ENCODE results near the gene GAS2L2. TPM values are rescaled to one million over a fixed set of nuclear protein-coding genes. Genes with fewer than 3 reads are reported as not detected.
A peak's percentile ranks its signal among the peaks of the same experiment; 100 is the strongest.
"Not testable (repeated sequence)": the region's sequence is repeated elsewhere in the genome, so short reads cannot be mapped to it uniquely, and the experiment has no call there.

GAS2L2 gene
- total and polyA plus RNA-seq, 12 donors = 0.03 to 0.89 (median 0.14) TPM; not detected in 4

DNA sequence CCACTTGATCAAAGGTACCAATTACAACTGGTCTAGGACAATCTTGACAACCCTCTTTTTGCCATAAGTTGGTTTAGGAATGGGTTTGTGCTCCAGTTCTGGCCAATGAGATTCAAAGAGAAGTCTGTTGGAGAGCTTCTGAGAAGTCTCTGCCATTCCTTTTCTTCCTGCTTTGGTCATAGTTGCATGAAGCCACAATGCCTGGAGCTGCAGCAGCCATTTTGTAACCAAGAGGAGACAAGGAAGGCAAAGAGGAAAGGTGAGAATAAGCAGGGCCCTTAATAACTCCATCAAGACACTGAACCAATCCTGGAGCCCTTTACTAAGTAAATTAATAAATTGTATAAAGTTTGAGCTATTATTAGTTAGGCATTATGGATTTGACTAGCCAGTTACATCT, 4.2 kb upstream of the GAS2L2 start:
- ATAC-seq (no peak), DNase-seq (no peak)
- peaks cover 0 to 10% (median 3%) of the 10 kb centered on the region in 9 donors for H3K4me1 ChIP-seq
- no peaks in the 10 kb centered on the region for H3K36me3 ChIP-seq
- intact Hi-C loops (cut with DNase I) = no loop called here
- H3K9me3 ChIP-seq = no peaks in the 10 kb centered on the region
- H3K4me3 ChIP-seq = no peak overlapping the region
- TF ChIP-seq, protein P1, sequence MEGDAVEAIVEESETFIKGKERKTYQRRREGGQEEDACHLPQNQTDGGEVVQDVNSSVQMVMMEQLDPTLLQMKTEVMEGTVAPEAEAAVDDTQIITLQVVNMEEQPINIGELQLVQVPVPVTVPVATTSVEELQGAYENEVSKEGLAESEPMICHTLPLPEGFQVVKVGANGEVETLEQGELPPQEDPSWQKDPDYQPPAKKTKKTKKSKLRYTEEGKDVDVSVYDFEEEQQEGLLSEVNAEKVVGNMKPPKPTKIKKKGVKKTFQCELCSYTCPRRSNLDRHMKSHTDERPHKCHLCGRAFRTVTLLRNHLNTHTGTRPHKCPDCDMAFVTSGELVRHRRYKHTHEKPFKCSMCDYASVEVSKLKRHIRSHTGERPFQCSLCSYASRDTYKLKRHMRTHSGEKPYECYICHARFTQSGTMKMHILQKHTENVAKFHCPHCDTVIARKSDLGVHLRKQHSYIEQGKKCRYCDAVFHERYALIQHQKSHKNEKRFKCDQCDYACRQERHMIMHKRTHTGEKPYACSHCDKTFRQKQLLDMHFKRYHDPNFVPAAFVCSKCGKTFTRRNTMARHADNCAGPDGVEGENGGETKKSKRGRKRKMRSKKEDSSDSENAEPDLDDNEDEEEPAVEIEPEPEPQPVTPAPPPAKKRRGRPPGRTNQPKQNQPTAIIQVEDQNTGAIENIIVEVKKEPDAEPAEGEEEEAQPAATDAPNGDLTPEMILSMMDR (IDR thresholded peaks at IDR 0.05) = no peak
- peaks cover 0 to 11% (median 0%) of the 10 kb centered on the region in 7 donors for H3K27me3 ChIP-seq
- no peak overlapping the region for H3K27ac ChIP-seq

DNA sequence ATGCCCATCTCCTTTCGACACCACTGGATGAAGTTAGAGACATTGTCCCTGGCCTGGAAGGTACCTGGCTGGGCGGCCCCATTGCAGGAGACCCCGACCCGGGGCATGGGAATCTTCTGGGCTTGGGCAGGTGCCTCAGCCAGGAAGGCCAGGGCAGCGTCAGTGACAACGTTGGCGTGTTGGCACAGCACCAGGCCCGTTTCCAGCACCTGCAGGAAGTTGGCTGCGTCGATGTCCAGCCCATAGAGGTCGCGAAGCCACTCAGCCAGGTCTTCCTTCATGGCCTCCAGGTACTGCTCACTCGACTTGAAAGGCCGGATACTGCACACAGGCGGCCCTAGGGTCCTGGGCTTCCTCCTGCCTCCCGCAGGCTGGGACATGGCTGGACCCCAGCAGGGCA, 568 bp downstream of the GAS2L2 start:
- peaks cover 0 to 51% (median 34%) of the 10 kb centered on the region in 7 donors for H3K27me3 ChIP-seq
- DNase-seq = no peak
- no peak overlapping the region for H3K27ac ChIP-seq
- TF ChIP-seq, protein P1 (IDR thresholded peaks at IDR 0.05) = no peak
- peak in 3 of 8 donors; percentile 2 to 6 (median 3) for ATAC-seq
- 51 to 63% methylated on average over 16 of the region's 16 CpGs for WGBS, 2 donors
- no peak overlapping the region for H3K4me3 ChIP-seq
- no peaks in the 10 kb centered on the region for H3K9me3 ChIP-seq
- no peaks in the 10 kb centered on the region for H3K36me3 ChIP-seq
- H3K4me1 ChIP-seq = peaks cover 0 to 20% (median 9%) of the 10 kb centered on the region in 9 donors
- intact Hi-C loops (cut with DNase I) = loop anchor here in 1 of 10 donors (5.0 kb wide), 1 partner anchor 150 kb away; no protein-coding TSS in a partner anchor

- 64 to 71% methylated on average over 4 of the region's 4 CpGs for WGBS, 2 donors
These were observed 1.5 kb downstream of the GAS2L2 start for GRCh38 chr17:35751541-35751940.

GRCh38 chr17:35750526-35751395, 2.3 kb downstream of the GAS2L2 start:
- TF ChIP-seq, protein P1 (IDR thresholded peaks at IDR 0.05) = no peak
- intact Hi-C loops (cut with DNase I) = loop anchor here in 2 of 10 donors (2.0 to 5.0 kb wide), 2 partner anchors 90 to 148 kb away; no protein-coding TSS in a partner anchor
- WGBS, 2 donors = 75% methylated on average over 10 of the region's 10 CpGs
- ATAC-seq (no peak), DNase-seq (no peak)
- Histone ChIP-seq H3K9me3 (no peaks in the 10 kb centered on the region), H3K27ac (no peak overlapping the region), H3K27me3 (peaks cover 0 to 51% (median 34%) of the 10 kb centered on the region in 7 donors), H3K4me1 (peaks cover 0 to 23% (median 9%) of the 10 kb centered on the region in 9 donors), H3K4me3 (no peak overlapping the region), H3K36me3 (no peaks in the 10 kb centered on the region)

More at GRCh38 chr17:35751541-35751940, 1.5 kb downstream of the GAS2L2 start:
- Histone ChIP-seq H3K27me3 (peaks cover 0 to 51% (median 34%) of the 10 kb centered on the region in 7 donors), H3K4me1 (peaks cover 0 to 23% (median 9%) of the 10 kb centered on the region in 9 donors)
- not testable (repeated sequence) for H3K4me3 ChIP-seq, H3K9me3 ChIP-seq, ATAC-seq, H3K36me3 ChIP-seq, DNase-seq, H3K27ac ChIP-seq
- intact Hi-C loops (cut with DNase I) = loop anchor here in 2 of 10 donors (2.0 to 5.0 kb wide), 2 partner anchors 91 to 149 kb away; no protein-coding TSS in a partner anchor
